Upper lobe of left lung (tissue), 4 donors: ENCODE data around the gene DHCR24.

ENCODE experiments used
- CTCF ChIP-seq, 6 experiments: fragments of 450-650 bp in 4 of 6; fragments of 200-600 bp in 2 of 6; sonication (generic) in 2 of 6; IDR thresholded peaks; one replicate each; pipeline ENCODE4 v1.5.1; 2016 to 2019; ENCODE audit warnings: antibody characterized with exemption in 6 of 6
- POLR2A ChIP-seq, 4 donors: fragments of 450-650 bp; IDR thresholded peaks; one replicate each; pipeline ENCODE4 v1.5.1; 2016 to 2017; ENCODE audit warnings: antibody characterized with exemption in 4 of 4, mild to moderate bottlenecking in 2 of 4
- POLR2AphosphoS5 ChIP-seq, 2 donors: sonication (generic); formaldehyde crosslinking; IDR thresholded peaks; one replicate each; pipeline ENCODE4 v1.5.1; 2017; ENCODE audit warnings: antibody characterized with exemption in 2 of 2

- TF ChIP-seq POLR2A (IDR thresholded peaks at IDR 0.05) (no peak), CTCF (IDR thresholded peaks at IDR 0.05) (no peak), POLR2AphosphoS5 (IDR thresholded peaks at IDR 0.05) (no peak)
Measured at GRCh38 chr1:54851936-54852524, 35.0 kb downstream of the DHCR24 start.
